Right renal cortex interstitium (tissue), 3 donors: ENCODE data around the gene EEFSEC. TPM values are rescaled to one million over a fixed set of nuclear protein-coding genes. Genes with fewer than 3 reads are reported as not detected.

ENCODE experiments used
- DNase-seq, 3 donors: peaks; one replicate each; pipeline ENCODE4 v3.0.0-alpha.2; 2013; ENCODE audit warnings: low read depth in 3 of 3, low spot score in 2 of 3
- polyA plus RNA-seq, 3 donors: library from polyadenylated mRNA; unstranded; fragments of 120-200 nt; gene quantifications; one replicate each; pipeline ENCODE4 v1.2.1, GENCODE V29; 2013; ENCODE audit not compliant: insufficient read length in 3 of 3

The EEFSEC gene
- polyA plus RNA-seq, 3 donors, result 20.6 to 24.8 (median 21.9) TPM

DNA sequence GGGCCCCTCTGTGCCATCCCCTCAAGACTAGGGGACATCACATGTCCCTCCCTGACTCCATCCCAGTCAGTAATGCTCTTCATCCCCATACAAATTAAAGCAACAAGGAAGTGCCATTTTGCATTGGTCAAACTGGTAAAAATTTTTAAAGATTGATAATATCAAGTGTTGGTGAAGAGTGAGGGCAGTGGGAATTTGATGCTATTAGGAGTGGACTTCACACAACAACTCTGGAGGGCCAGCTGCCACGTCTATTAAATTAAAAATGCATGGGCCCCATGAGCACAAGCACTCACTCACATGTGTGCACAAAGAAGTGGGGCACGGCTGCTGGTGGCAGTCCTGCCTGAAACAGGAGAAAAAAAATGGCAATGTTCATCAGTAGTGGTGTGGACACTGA, 265.6 kb downstream of the EEFSEC start:
- no peak for DNase-seq

DNA sequence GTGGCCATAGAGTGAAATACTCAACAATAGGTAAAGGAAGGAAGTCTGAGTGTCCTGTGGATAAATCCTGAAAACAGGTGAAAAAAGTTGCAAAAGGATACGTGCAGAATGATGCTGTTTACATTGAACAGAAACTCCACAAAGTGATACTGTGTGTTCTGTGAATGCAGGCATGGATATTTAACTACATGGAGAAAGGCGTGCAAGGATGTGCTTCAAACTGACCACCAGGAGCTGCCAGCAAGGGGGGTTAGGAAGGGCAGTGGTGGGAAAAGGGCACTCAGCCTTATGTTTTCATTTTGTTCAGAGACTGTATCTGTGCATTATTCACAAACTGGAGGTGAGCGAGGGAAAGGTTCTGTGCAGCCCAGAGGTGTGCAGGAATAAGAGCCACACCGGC, 266.0 kb downstream of the EEFSEC start:
- DNase-seq, result no peak

DNA sequence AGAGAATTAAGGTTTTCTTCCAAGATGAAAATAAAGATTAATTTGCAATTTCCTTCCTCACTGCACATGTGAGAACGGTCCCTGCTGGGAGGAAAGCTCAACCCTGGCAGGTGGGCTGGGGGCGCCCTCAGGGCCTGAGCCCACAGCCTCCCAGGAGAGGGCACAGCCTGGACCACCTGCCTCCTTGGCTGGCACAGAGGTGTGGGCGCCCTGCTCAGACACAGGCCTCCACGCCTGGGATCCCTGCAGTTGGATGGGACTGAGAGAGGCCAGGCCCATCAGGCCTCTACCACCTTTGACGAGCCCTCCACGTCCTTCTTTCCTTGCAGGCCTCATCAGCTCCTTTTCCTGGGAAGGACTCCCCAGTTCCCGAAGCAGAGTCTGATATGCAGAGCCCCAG, 267.0 kb downstream of the EEFSEC start:
- no peak for DNase-seq

DNA sequence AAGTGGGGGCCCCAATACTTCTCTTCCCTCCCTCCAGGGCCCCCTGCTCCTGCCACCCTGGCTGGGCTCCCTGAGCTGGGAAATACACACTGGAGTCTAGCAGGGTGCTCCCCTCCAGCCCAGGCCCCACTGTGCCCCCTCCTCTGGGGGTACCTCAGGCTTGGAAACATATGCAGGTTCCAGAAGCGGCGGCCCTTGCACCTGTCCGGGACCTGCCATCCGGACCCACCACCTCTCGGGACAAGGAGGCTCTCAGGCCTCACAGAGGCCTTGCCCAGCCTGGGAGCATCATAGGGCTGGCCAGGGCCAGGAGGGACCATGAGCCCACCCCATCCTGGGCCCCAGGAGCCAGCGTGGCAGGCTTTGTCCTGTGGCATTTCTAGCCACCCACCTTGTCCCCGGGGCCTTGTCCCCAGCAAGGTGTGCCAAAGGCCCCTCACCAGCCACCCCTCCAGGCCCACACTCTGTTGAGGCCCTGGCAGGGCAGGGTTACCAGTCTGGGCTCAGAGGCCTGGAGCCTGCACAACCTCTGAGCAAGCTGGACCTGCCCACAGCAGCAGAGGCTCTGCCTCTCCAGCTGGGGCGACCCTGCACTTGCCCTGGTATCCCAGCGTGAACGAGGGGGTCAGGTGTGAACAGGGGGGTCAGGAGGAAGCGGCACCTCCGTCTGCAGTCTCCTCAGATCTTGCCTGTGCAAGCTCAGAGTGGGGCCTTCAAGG, 267.6 kb downstream of the EEFSEC start:
- DNase-seq, result no peak

DNA sequence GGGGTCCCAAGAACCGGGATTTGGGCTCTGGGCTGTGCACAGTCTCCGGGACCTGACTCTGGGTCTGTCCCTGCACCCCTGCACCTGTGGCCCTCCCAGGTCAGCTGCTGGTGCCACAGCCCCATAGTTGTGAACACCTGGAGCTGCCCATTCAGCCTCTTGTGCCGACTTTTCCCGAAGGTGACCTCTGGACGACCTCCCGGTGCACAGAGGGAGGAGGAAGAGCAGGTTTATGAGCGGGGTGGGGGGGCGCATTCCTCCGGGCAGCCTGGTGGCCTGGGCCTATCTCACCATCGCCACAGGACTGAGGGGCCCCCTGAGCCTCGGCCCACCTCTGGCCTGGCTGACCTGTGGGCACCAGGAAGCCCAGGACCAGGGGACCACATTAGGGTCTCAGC, 268.2 kb downstream of the EEFSEC start:
- no peak for DNase-seq

DNA sequence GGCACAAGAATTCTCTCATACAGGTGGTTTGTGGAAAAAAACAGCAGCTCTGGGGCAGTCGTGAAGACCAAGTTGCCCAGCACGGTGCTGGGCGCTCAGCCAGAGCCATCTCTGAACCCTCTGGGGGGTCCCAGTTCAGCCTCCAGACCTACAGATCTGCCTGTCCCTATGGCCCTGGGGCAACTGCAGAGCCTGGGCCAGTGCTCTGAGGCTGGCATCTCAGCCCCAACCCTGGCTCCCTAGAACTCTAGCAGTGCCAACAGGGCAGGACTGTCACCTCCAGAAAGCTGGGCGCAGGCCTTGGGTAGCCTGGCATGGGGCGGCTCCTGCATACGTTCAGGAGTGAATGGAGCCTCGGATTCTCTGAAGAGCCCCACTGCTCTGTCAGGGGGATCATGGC, 268.7 kb downstream of the EEFSEC start:
- DNase-seq, result no peak

DNA sequence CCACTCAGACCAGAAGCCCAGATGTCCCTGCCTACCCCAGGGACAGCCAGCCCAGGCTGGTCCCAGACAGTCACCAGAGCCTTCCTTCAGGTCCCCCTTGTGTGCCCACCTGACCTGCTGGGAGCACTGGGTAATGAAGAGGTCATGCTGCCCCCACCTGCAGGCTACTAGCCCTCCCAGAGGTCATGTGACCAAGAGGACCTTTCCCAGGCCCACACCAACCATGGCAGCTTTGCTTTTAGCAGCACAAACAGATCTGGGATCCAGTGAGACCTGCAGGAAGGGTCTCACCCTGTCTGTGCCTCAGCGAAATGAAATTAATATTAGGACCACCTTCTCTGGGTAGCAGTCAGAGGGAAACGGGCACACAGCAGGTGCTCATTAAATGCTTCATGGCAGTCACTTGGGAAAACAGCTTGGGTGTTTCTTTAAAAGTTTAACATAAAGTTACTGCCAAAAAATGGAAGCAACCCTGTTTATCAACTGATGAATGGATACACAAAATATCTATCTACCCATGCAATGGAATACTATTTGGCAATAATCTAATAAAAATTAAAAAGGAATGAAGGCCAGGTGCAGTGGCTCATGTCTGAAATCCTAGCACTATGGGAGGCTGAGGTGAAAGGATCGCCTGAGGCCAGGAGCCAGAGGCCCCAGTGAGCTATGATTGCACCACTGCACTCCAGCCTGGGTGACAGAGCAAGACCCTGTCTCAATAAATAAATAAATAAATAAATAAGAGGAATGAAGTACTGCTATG, 269.7 kb downstream of the EEFSEC start:
- no peak for DNase-seq

DNA sequence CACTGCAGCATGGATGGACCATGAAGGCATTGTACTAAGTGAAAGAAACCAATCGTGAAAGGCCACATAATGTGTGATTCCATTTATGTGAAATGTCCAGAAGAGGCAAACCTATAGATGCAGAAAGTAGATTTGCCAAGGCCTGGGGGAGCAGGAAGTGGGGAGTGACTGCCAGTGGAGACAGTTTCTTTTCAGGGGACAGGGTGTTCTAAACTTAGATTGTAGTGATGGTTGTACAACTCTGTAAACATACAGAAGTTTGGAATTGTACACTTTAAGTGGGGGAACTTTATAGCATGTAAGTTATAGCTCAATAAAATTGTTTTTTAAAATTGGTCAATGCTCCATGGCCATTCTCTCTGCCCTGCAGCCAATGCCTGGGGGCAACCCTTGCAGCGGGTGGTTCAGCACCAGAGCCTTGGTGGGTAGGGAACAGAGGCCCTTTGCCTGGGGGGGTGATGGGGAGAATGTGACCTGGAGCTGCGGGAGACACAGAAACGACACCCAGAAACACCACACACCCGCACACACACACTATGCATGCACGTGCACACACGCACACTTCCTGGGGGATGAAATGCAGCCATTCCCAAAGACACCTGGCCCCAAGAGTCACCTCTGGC, 270.4 kb downstream of the EEFSEC start:
- DNase-seq, result no peak

DNA sequence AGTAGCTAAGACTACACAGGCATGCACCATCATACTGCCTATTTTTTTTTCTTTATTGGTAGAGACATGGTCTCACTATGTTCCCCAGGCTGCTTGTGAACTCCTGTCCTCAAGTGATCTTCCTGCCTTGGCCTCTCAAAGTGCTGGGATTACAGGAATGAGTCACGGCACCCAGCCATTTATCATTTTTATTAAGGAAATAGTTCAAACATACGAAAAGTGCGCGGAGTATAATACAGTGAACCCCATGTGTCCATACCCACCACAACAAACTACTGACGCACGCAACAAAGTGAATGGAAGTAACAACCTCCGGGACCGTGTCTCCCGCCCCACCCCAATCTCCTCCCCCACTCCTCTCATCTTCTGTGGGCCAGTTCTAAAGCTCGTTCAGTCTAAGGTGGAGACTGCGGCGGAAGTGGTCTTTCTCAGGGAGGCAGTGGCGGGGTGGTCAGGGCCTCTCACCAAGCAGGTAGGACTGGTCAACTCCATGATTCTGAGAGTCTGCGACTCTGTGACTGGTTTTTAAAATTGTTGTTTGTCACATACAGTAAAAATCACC, 271.3 kb downstream of the EEFSEC start:
- no peak for DNase-seq

DNA sequence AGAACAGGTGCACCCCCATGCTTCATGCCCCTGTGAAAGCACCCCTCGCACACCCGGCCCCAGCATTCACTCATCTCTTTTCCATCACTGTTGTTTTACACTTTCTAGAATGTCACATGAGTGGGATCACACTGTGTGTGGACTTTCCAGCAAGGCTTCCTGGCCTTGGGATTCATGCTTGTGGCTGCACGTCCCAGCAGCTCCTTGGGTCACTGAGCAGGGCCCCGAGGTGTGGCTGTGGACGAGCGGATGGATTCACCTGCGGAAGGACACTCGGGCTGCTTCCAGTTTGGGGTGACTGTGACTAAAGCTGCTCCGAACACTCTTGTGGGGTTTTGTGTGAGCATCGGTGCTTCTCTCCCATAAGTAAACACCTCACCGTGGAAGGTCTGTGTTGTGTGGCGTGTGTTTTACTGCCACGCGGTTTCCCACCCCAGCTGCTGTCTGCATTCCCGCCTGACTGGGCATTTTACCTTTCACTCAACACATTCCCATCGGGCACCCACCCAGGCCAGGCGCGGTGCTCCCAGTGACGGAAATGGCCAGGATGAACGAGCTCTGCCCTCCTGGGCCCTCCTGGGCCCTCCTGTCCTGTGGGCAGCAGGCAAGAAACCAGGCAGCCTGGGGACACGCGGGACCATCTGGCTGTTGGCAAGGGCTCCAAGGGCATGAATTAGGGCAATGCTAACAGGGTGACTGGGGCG, 272.0 kb downstream of the EEFSEC start:
- no peak for DNase-seq

DNA sequence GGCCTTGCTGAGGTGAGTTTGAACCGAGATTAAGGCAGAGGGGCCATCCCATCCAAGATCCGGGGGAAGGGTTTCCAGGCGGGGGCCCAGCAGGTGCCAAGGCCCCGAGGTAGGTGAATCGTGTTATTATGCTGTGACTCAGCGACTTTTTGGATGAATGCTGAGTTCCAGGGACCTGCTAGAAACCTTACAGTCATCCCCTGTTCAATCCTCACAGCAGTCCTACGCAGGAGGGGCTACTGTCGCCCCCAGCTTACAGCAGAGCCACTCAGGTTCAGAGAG, 272.5 kb downstream of the EEFSEC start:
- DNase-seq, result no peak

DNA sequence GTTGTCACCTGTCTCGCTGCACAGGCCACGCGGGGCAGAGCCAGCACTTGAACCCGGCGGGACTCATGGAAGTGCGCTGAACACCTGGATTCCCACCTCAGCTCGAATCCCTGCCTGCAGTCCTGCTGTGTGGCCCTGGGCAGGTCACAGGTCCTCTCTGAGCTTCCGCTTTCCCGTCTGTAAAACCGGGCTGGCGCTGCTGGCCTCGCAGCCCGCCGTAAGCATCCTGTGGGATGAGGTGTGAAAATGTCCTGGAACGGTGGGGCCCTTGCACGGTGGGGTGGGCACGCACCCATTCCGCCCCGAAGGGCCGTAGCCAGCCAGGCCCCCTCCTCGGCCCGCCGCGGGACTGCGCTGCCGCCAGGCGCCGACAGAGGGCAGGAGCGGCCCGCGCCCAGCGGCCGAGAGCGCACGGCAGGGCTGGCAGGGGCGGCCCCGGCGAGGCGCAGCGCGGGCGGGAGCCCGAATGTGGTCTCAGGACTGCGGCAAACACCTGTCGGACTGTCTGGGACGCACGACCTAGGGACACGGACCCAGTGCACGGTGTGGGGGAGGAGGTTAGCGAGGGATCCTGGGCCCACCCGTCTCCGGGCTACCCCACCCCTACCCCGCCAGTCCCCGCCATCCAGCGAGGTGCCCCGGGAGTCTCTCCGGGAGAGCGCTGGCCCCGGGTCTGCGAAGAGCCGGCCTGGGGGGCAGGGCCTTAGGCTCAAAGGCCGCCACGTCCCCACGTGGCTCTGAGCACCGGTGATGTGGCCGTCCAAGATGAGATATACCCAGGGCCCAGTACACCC, 273.0 kb downstream of the EEFSEC start:
- DNase-seq, result no peak

DNA sequence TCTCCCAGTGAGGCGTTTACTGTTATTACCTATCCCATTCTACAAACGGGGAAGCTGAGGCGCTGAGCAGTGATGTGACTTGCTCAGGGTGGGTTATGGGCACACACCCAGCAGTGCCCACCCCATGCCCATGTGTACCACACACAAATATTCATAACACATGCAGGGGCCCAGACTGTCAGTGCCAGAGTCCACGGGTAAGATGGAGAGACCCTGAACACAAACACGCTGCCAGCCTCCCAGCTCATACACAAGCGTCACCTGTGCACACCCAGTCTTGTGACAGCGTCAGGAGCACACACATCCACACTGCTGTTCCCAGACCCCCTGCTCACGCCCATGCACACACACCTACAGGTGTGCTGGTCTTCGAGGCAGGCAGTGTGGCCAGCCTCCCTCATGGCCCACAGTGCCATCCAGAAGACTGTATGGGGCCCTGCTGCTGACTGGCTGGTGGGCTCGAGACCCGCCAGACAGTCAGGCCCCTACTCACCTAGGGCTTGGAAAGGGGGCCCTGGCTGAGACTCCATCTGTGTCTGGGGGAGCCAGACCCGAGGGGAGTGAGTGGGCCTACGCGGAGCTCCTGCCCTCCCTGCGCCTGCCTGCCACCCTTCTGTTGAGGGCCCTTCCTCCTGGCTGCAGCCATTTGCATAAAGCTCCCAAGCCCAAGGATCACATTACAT, 274.0 kb downstream of the EEFSEC start:
- DNase-seq, result no peak

DNA sequence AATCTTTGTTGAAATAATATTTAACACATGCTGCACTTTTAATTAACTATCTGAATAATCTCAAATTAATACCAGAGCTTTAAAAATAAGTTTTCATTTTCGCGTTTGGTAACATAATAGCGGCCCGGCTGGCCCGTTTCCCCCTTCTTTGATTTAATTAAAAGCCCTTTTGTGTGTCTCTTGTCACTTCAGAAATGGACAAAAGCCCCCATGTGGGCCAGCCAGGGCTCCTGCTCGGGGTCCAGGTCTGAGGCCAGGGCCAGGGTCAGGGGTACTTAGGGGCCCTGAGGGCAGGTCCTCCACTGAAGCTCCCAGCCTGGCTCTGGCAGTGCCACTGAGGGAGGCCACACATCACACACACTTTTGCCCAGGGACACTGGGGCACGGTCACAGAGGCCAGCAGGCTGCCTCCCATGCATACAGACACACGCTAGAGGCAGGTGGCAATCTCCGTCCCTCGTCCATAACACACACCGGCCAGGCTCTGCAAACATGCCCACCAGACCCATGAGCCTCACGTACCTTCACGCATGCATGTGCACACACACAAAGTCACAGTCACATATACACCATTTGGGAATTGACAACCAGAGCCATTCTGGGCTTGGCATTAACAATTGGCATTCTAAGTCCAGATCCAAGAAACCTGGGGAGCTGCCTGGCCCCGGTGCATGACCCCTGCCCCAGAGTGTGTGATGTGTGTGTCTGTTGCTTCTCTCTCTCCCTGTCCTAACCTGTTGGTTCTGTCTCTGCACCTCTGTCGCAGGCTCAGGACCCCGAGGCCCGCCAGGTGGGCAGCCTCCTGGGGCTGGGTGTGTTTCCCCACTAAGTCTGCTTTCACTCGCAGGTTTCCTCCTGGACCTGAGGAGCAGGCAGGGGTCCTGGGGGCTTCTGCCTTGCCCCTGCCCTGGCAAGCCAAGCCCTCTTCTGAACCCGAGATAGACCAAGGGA, 274.9 kb downstream of the EEFSEC start:
- no peak for DNase-seq

DNA sequence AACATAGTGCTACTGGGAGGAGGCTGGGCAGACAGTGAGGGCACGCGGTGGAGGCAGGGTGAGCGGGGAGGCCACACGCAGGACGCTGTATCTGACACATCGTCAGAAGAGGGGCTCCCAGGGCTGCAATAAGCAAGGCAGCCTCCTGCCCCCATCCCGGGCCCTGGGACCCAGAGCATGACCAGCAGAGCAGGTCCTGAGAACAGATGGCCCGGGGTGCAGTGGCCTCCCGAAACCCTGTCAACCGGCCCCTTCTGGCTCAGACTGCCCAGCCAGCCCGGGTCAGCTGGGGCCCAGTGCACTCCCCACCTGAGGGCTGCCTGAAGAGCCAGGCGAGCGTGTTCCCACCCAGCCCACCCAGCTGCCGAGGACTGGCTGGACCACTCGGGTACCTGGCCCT, 276.0 kb downstream of the EEFSEC start:
- no peak for DNase-seq

DNA sequence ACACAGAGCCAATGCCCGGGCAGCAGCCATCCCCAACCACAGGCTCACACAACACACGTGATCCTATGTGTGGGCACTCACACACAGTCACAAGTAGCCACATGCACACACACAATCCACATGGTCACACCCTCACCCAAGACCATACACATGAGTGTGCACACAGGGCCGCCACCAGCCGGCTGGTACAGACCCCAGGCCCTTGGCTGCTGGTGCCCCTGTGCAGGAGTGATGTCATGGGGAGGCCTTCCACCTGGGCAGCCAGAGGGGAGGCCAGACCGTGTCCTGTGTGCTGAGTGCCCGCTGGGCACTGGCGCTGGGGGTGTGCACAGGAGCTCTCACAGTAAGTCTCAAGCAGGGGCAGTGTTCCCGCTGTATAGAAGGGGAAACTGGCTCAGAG, 276.5 kb downstream of the EEFSEC start:
- DNase-seq, result no peak

DNA sequence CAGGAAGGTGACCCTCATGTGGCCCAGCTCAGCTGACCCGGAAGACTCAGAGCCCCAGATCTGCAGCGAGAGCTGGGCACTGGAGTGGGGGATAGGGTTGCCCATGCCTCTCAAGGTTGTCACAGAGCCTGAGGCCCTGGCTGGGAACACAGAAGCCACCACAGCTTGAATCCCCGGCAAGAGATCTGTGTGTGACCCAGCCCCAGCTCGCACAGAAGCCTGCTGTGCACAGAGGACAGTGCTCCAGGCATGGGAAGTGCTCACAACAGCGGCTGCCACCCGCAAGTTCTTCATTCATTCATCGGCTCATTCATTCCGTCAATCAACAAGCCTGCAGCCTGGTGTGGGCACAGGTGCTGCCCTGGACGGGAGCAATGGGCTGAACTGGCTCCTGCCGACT, 277.0 kb downstream of the EEFSEC start:
- DNase-seq, result no peak

DNA sequence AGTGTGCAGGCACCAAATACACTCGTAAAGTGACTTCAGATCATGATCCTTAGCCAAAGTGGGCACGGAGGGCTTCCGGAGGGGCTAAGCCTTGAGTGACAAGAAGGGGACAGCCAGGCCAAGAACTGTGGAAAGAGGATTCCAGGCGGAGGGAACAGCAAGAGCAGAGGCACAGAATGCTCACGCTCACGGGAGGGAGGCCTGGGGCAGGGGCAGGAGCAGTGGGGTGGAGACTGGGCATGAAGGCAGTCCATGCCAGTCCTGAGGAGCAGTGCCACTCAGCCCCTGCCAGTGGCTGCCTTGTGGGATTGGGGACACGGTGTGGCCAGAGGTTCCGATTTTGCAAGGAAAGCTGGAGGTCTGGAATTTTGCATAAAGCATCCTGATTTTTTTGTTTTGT, 277.4 kb downstream of the EEFSEC start:
- no peak for DNase-seq

DNA sequence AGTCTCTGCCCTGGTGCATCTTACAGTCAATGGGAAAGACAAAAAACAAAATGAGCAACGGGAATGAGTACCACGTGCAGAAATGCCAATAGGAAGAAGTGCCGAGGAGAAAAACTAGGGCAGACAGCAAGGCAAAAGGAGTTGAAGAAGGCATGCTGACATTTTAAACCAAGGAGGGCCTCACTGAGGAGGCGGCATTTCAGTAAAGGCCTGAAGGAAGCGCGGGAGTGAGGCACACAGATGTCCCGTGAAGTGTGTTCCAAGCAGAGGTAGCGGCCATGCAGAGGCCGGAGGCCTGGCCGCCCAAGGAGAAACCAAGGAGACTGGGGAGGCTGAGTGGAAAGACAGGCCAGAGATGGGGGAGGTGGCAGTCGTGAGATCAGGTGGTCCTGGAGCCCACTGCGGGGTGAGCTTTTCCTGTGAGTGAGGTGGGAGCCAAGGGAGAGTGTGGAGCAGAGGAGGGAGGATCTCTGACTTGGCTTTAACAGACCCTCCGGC, 278.6 kb downstream of the EEFSEC start:
- DNase-seq, result no peak
